H1 (cell line): ENCODE measurements around the gene NME4. TPM values are rescaled to one million over a fixed set of nuclear protein-coding genes. Genes with fewer than 3 reads are reported as not detected.

ENCODE experiments used
- CTCF ChIA-PET: fragments of 300-600 bp; sonication (Branson Sonifier 250); formaldehyde crosslinking; loops from one replicate; lab custom pipeline; 2021; ENCODE audit not compliant: partially characterized antibody; lab: Charles Lee
- POLR2A ChIA-PET: fragments of 300-600 bp; sonication (Branson Sonifier 250); formaldehyde crosslinking; loops from one replicate; lab custom pipeline; 2021; ENCODE audit warnings: inconsistent platforms; ENCODE audit not compliant: partially characterized antibody; lab: Charles Lee
- DNase-seq, 2 experiments: peaks; one replicate each; pipeline versions ENCODE4 v3.0.0 to v3.0.0-alpha.2; 2010 to 2022; ENCODE audit warnings: low spot score in 2 of 2, low read depth in 1 of 2, mixed read lengths in 1 of 2
- FAIRE-seq: peaks from 2 replicates; lab custom pipeline; 2011; peaks lifted over from hg19 to GRCh38; lab: Jason Lieb, UNC
- H2AFZ ChIP-seq: 2 replicates; pipeline ENCODE4 v1.8.1; 2012; ENCODE audit warnings: low read length, inconsistent platforms
- H2AK5ac ChIP-seq: 2 replicates; pipeline ENCODE4 v1.6.1; 2013; ENCODE audit warnings: low read depth, low read length
- H2BK120ac ChIP-seq: replicated peaks from 2 replicates; pipeline ENCODE3; 2013; ENCODE audit warnings: low read depth, low read length, inconsistent platforms
- H2BK12ac ChIP-seq: 2 replicates; pipeline ENCODE4 v1.6.1; 2013; ENCODE audit warnings: low read depth, low read length
- H2BK15ac ChIP-seq: 2 replicates; pipeline ENCODE4 v1.6.1; 2013; ENCODE audit warnings: low read length
- H2BK20ac ChIP-seq: 2 replicates; pipeline ENCODE4 v1.6.1; 2013; ENCODE audit warnings: low read length
- H2BK5ac ChIP-seq: 2 replicates; pipeline ENCODE4 v1.6.1; 2013; ENCODE audit warnings: low read depth, low read length
- H3K14ac ChIP-seq: 2 replicates; pipeline ENCODE4 v1.6.1; 2013; ENCODE audit warnings: inconsistent platforms; ENCODE audit not compliant: insufficient read length
- H3K18ac ChIP-seq: 2 replicates; pipeline ENCODE4 v1.6.1; 2013; ENCODE audit warnings: low read length; ENCODE audit errors: extremely low read depth
- H3K23ac ChIP-seq: 2 replicates; pipeline ENCODE4 v1.6.1; 2013; ENCODE audit warnings: inconsistent platforms; ENCODE audit not compliant: insufficient read length
- H3K23me2 ChIP-seq: 2 replicates; pipeline ENCODE4 v1.6.1; 2013; ENCODE audit warnings: low read depth, low read length
- H3K27ac ChIP-seq: 2 replicates; pipeline ENCODE4 v1.6.1; 2011; ENCODE audit warnings: low read depth, low read length, inconsistent platforms
- H3K27me3 ChIP-seq, 4 experiments: replicated peaks in 1 of 4; 1 replicate in 1 of 4; 2 replicates in 3 of 4; pipeline versions ENCODE4 v1.6.1 to v1.8.1; 2011 to 2013; ENCODE audit warnings: low read length in 3 of 4, mild to moderate bottlenecking in 3 of 4, inconsistent platforms in 2 of 4, mixed read lengths in 2 of 4, moderate library complexity in 1 of 4; ENCODE audit not compliant: control insufficient read depth in 3 of 4, insufficient read depth in 3 of 4; ENCODE audit errors: extremely low read depth in 1 of 4
- H3K36me3 ChIP-seq, 4 experiments: 2 replicates each; pipeline versions ENCODE4 v1.6.1 to v1.8.1; 2011 to 2013; ENCODE audit warnings: mild to moderate bottlenecking in 4 of 4, low read length in 3 of 4, moderate library complexity in 2 of 4, control low read depth in 1 of 4, inconsistent platforms in 1 of 4; ENCODE audit not compliant: insufficient read depth in 4 of 4, control insufficient read depth in 2 of 4
- H3K4ac ChIP-seq: replicated peaks from 2 replicates; pipeline ENCODE3; 2013; ENCODE audit warnings: low read length, low read depth, mixed read lengths, inconsistent platforms; ENCODE audit not compliant: insufficient read length
- H3K4me1 ChIP-seq, 4 experiments: replicated peaks in 1 of 4; 1 replicate in 1 of 4; 2 replicates in 3 of 4; pipeline versions ENCODE4 v1.6.1 to v1.8.1; 2011 to 2013; ENCODE audit warnings: low read length in 3 of 4, inconsistent platforms in 2 of 4, mixed read lengths in 1 of 4; ENCODE audit not compliant: insufficient read depth in 4 of 4, control insufficient read depth in 3 of 4
- H3K4me2 ChIP-seq, 2 experiments: 2 replicates each; pipeline versions ENCODE4 v1.6.1 to v1.8.1; 2011 to 2013; ENCODE audit warnings: low read depth in 2 of 2, low read length in 2 of 2, control low read depth in 1 of 2, inconsistent platforms in 1 of 2, mild to moderate bottlenecking in 1 of 2; ENCODE audit not compliant: insufficient read depth in 1 of 2
- H3K4me3 ChIP-seq, 4 experiments: fragments of 200-600, 300-600 bp in 1 of 4; sonication (generic), shearing (Covaris generic), sonication (Bioruptor Twin) in 1 of 4; 2 replicates each; pipeline versions ENCODE4 v1.5.1 to v1.8.1; 2011 to 2016; ENCODE audit warnings: low read length in 4 of 4, low read depth in 3 of 4, control low read depth in 2 of 4, inconsistent platforms in 2 of 4, mild to moderate bottlenecking in 2 of 4, mixed read lengths in 1 of 4, moderate library complexity in 1 of 4; ENCODE audit not compliant: insufficient read depth in 2 of 4; ENCODE audit errors: extremely low read depth in 1 of 4
- H3K56ac ChIP-seq: replicated peaks from 2 replicates; pipeline ENCODE3; 2013; ENCODE audit warnings: low read depth, mild to moderate bottlenecking, mixed read lengths, low read length, inconsistent platforms; ENCODE audit not compliant: insufficient read length
- H3K79me1 ChIP-seq: 2 replicates; pipeline ENCODE4 v1.6.1; 2013; ENCODE audit warnings: low read depth, low read length, control low read depth
- H3K79me2 ChIP-seq, 2 experiments: 2 replicates each; pipeline versions ENCODE4 v1.6.1 to v1.8.1; 2012 to 2013; ENCODE audit warnings: low read length in 2 of 2, mild to moderate bottlenecking in 2 of 2, inconsistent platforms in 1 of 2; ENCODE audit not compliant: insufficient read depth in 2 of 2, control insufficient read depth in 1 of 2
- H3K9ac ChIP-seq, 4 experiments: replicated peaks in 1 of 4; 1 replicate in 1 of 4; 2 replicates in 3 of 4; pipeline versions ENCODE4 v1.6.1 to v1.8.1; 2011 to 2013; ENCODE audit warnings: low read depth in 3 of 4, low read length in 3 of 4, control low read depth in 2 of 4, mild to moderate bottlenecking in 2 of 4, moderate library complexity in 2 of 4, inconsistent platforms in 1 of 4; ENCODE audit errors: extremely low read depth in 1 of 4
- H3K9me3 ChIP-seq, 2 experiments: 2 replicates each; pipeline versions ENCODE4 v1.6.1 to v1.8.1; 2012 to 2013; ENCODE audit warnings: mild to moderate bottlenecking in 2 of 2, moderate library complexity in 2 of 2, control low read depth in 1 of 2, inconsistent platforms in 1 of 2, low read depth in 1 of 2, low read length in 1 of 2, mixed read lengths in 1 of 2; ENCODE audit not compliant: insufficient read depth in 2 of 2
- H4K20me1 ChIP-seq, 2 experiments: replicated peaks in 1 of 2; 2 replicates each; pipeline versions ENCODE3 to v1.8.1; 2011 to 2013; ENCODE audit warnings: inconsistent platforms in 2 of 2, low read length in 2 of 2, mild to moderate bottlenecking in 1 of 2; ENCODE audit not compliant: insufficient read depth in 2 of 2, control insufficient read depth in 1 of 2
- H4K5ac ChIP-seq: 2 replicates; pipeline ENCODE4 v1.6.1; 2013; ENCODE audit warnings: low read length, low read depth, mixed read lengths, inconsistent platforms; ENCODE audit not compliant: insufficient read length
- H4K8ac ChIP-seq: 2 replicates; pipeline ENCODE4 v1.8.0; 2013; ENCODE audit warnings: mild to moderate bottlenecking, moderate library complexity, low read length, inconsistent platforms; ENCODE audit not compliant: insufficient read depth; ENCODE audit errors: extremely low read depth
- H4K91ac ChIP-seq: replicated peaks from 2 replicates; pipeline ENCODE3; 2013; ENCODE audit warnings: low read length, mixed read lengths, inconsistent platforms; ENCODE audit not compliant: insufficient read length
- POU5F1 ChIP-seq: IDR thresholded peaks from 2 replicates; pipeline ENCODE4 v1.6.1; 2011; ENCODE audit warnings: low read depth, mild to moderate bottlenecking, low read length, moderate library complexity
- WGBS, 2 experiments: shearing (Covaris generic) in 1 of 2; methylation state at CpG; one replicate each; pipeline versions ENCODE4 v1.1.6 to v1.1.7; 2013 to 2015; ENCODE audit warnings: low lambda C conversion rate in 2 of 2, mixed read lengths in 2 of 2, inconsistent platforms in 1 of 2, low coverage in 1 of 2, missing lambda C conversion rate in 1 of 2; ENCODE audit not compliant: insufficient replicate concordance in 2 of 2, insufficient coverage in 1 of 2, insufficient read length in 1 of 2; ENCODE audit errors: extremely low coverage in 1 of 2, missing lambda C conversion rate in 1 of 2; 5-methylcytosine and 5-hydroxymethylcytosine counted together
- polyA plus RNA-seq, 7 experiments: library from polyadenylated mRNA; depleted of rRNA in 3 of 7; stranded (reverse) in 5 of 7; unstranded in 2 of 7; fragments of >200 nt in 5 of 7; fragments of 200-250 nt in 2 of 7; gene quantifications; 1 replicate in 5 of 7; 2 replicates in 1 of 7; 4 replicates in 1 of 7; pipeline versions ENCODE4 v1.2.1 to v1.2.3, GENCODE V29; 2011 to 2013; ENCODE audit warnings: missing spikeins in 2 of 7, mixed read lengths in 2 of 7
- total RNA-seq: library from RNA; stranded (reverse); fragmentation: NEBNext Ultra II Directional; extraction: Animal tissue kit (Norgen Biotek cat#: 25700); gene quantifications from 2 replicates; pipeline ENCODE4 v1.2.1, GENCODE V29; 2021

Gene NME4
- total and polyA plus RNA-seq, 2 of the 8 experiments (the other 6 are each of a cell fraction or from before 2014, with no cell fraction given), result 408 to 863 TPM

DNA sequence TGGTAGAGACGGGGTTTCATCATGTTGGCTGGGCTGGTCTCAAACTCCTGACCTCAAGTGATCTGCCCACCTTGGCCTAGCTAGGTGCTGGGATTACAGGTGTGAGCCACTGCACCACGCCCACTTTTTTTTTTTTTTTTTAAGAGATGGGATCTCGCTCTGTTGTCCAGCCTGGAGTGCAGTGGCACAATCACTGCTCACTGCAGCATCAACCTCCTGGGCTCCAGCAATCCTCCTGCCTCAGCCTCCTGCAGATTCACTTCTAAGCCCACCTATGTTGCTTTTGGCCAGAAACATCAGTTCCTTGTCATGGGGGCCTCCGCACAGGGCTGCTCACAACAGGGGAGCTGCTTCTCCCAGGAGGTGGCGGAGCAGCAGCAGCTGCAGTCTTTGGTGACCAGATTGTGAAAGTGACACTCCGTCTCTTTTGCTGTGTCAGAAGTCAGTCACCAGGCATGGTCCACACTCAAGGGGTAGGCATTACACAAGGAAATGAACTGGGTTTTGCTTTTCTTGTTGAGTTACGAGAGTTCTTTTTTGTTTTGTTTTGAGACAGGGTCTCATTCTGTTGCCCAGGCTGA is 4.5 kb upstream of the NME4 start:
- POLR2A ChIA-PET, result interaction anchor here (0.9 to 3.2 kb wide), 7 partner anchors 7 to 161 kb away, joined by 3 to 11 read pairs (median 6); no protein-coding TSS in a partner anchor

More for the DNA sequence above, 4.5 kb upstream of the NME4 start:
- Histone ChIP-seq H2BK5ac (no peak overlapping the region), H3K79me1 (no peaks in the 10 kb centered on the region), H4K91ac (no peak overlapping the region), H3K4me1 (peaks cover 0 to 7% (median 2%) of the 10 kb centered on the region in 4 experiments; a peak in 4 of 7 replicates), H3K4me3 (no peak overlapping the region), H2BK15ac (no peak overlapping the region), H3K4me2 (no peak overlapping the region), H2BK12ac (no peak overlapping the region), H4K5ac (no peak overlapping the region), H2AFZ (no peak overlapping the region), H3K23ac (no peak overlapping the region), H3K56ac (no peak overlapping the region), H3K4ac (no peak overlapping the region), H3K18ac (no peak overlapping the region), H3K9ac (no peak overlapping the region), H2BK120ac (no peak overlapping the region), H3K27ac (no peak overlapping the region), H3K27me3 (no peaks in the 10 kb centered on the region), H3K14ac (no peak overlapping the region), H4K8ac (no peak overlapping the region; the same call in 1 of the 2 replicates), H2BK20ac (no peak overlapping the region), H3K79me2 (no peaks in the 10 kb centered on the region), H3K9me3 (peaks cover 0 to 5% of the 10 kb centered on the region in 2 experiments; a peak in 2 of 4 replicates), H4K20me1 (no peaks in the 10 kb centered on the region), H3K36me3 (no peaks in the 10 kb centered on the region), H2AK5ac (no peak overlapping the region), H3K23me2 (peaks cover 5% of the 10 kb centered on the region)
- CTCF ChIA-PET, result interaction anchor here (0.7 to 4.9 kb wide), 38 partner anchors 7 to 901 kb away, joined by 3 to 37 read pairs (median 4); partner anchors contain the start of genes MRPL28, PGAP6 and RAB11FIP3
- no peak for TF ChIP-seq POU5F1
- no peak for DNase-seq
- FAIRE-seq, result no peak
- WGBS, 2 experiments, result 87% methylated on average over 6 of the region's 7 CpGs; no CpG with 5 or more reads in 1 of the 2 experiments
